Measurements from ENCODE around the gene TMEM184A. TPM values are rescaled to one million over a fixed set of nuclear protein-coding genes. Genes with fewer than 3 reads are reported as not detected.

The TMEM184A gene
- total and polyA plus RNA-seq, 10 of the 15 experiments (the other 5 are each of a cell fraction or from before 2014, with no cell fraction given) = 0.04 to 0.15 TPM; not detected in 8

- H2AFZ ChIP-seq (ENCODE audit: control insufficient read depth, low read depth, low read length) = no peak overlapping the region
- no peak overlapping the region for H3K27ac ChIP-seq (ENCODE audit: control insufficient read depth, insufficient read depth)
- H3K4me3 ChIP-seq = no peak overlapping the region
- FAIRE-seq = no peak
- SMC1A ChIA-PET (ENCODE audit: uncharacterized antibody, unreplicated experiment) = no interaction called here
- WGBS (ENCODE audit: insufficient coverage, insufficient replicate concordance, low lambda C conversion rate, missing lambda C conversion rate) = 6% methylated on average over 9 of the region's 9 CpGs
- H3K27me3 ChIP-seq (replicated peaks in 1 of 2; ENCODE audit: control insufficient read depth in 2 of 2, insufficient read depth in 2 of 2, low read length in 1 of 2) = peaks cover 0 to 3% of the 10 kb centered on the region in 2 experiments; a peak in 2 of 4 replicates
- no peaks in the 10 kb centered on the region for H3K36me3 ChIP-seq (ENCODE audit: control insufficient read depth in 2 of 2, insufficient read depth in 2 of 2, low read length in 1 of 2)
- POLR2A ChIA-PET = no interaction called here
- intact Hi-C loops (cut with micrococcal nuclease; ENCODE audit: unreplicated experiment) (no loop called here), in situ Hi-C loops (cut with MboI) (no loop called here)
- no peak for ATAC-seq
- H3K9ac ChIP-seq (ENCODE audit: control insufficient read depth, insufficient read depth, low read length) = no peak overlapping the region
- RAD21 ChIA-PET (ENCODE audit: unreplicated experiment) = no interaction called here
- no peak for DNase-seq (ENCODE audit: low read depth, low spot score)
- H3K4me1 ChIP-seq (ENCODE audit: control insufficient read depth, insufficient read depth, low read length) = no peaks in the 10 kb centered on the region
- BruUV-seq (replicated peaks) = no TSS peak
- H3K79me2 ChIP-seq (ENCODE audit: control insufficient read depth, insufficient read depth, low read length) = no peaks in the 10 kb centered on the region
- no peaks in the 10 kb centered on the region for H4K20me1 ChIP-seq (ENCODE audit: control insufficient read depth, insufficient read depth)
- H3K4me2 ChIP-seq (ENCODE audit: control insufficient read depth, insufficient read depth) = no peak overlapping the region
- TF ChIP-seq, protein P1, sequence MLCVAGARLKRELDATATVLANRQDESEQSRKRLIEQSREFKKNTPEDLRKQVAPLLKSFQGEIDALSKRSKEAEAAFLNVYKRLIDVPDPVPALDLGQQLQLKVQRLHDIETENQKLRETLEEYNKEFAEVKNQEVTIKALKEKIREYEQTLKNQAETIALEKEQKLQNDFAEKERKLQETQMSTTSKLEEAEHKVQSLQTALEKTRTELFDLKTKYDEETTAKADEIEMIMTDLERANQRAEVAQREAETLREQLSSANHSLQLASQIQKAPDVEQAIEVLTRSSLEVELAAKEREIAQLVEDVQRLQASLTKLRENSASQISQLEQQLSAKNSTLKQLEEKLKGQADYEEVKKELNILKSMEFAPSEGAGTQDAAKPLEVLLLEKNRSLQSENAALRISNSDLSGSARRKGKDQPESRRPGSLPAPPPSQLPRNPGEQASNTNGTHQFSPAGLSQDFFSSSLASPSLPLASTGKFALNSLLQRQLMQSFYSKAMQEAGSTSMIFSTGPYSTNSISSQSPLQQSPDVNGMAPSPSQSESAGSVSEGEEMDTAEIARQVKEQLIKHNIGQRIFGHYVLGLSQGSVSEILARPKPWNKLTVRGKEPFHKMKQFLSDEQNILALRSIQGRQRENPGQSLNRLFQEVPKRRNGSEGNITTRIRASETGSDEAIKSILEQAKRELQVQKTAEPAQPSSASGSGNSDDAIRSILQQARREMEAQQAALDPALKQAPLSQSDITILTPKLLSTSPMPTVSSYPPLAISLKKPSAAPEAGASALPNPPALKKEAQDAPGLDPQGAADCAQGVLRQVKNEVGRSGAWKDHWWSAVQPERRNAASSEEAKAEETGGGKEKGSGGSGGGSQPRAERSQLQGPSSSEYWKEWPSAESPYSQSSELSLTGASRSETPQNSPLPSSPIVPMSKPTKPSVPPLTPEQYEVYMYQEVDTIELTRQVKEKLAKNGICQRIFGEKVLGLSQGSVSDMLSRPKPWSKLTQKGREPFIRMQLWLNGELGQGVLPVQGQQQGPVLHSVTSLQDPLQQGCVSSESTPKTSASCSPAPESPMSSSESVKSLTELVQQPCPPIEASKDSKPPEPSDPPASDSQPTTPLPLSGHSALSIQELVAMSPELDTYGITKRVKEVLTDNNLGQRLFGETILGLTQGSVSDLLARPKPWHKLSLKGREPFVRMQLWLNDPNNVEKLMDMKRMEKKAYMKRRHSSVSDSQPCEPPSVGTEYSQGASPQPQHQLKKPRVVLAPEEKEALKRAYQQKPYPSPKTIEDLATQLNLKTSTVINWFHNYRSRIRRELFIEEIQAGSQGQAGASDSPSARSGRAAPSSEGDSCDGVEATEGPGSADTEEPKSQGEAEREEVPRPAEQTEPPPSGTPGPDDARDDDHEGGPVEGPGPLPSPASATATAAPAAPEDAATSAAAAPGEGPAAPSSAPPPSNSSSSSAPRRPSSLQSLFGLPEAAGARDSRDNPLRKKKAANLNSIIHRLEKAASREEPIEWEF (IDR thresholded peaks at IDR 0.05; ENCODE audit: insufficient replicate concordance, low read depth, low read length) = no peak
- TF ChIP-seq MTA3 (IDR thresholded peaks at IDR 0.05; ENCODE audit: borderline replicate concordance, low read length) = no peak
- no peak for TF ChIP-seq TARDBP (IDR thresholded peaks at IDR 0.05; ENCODE audit: borderline replicate concordance)
- no peak for TF ChIP-seq ZBTB33 (IDR thresholded peaks at IDR 0.05)
- H3K9me3 ChIP-seq (replicated peaks; ENCODE audit: control insufficient read depth, insufficient read depth, low read length) = peaks cover 2% of the 10 kb centered on the region; the same call in 1 of the 3 replicates
- CTCF ChIA-PET = no interaction called here
Observed at GRCh38 chr7:1590887-1591286, 34.9 kb upstream of the TMEM184A start.

All from GM12878 (cell line).